Measurements from ENCODE around the gene MAB21L2.

Gene MAB21L2

DNA sequence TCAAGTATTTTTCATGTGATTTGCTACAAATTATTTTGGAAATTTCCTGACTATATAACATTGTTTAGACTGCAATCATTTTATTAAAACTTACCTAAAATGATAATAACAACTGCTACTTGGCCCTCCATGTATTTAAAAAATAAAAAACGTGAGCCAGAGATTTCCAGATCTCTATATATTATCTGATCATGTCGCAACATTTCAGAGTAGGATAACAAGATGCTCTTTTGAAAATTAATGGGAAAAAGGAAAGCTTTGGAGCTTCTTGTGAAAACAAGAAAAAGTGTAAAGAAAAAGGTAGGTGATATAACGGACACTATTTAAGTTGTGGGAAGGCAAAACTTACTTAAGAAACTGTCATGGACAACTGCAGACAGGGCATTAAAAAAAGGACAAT is 14.9 kb upstream of the MAB21L2 start:
- no peak for DNase-seq (ENCODE audit: low read depth)
- TF ChIP-seq, protein P1, sequence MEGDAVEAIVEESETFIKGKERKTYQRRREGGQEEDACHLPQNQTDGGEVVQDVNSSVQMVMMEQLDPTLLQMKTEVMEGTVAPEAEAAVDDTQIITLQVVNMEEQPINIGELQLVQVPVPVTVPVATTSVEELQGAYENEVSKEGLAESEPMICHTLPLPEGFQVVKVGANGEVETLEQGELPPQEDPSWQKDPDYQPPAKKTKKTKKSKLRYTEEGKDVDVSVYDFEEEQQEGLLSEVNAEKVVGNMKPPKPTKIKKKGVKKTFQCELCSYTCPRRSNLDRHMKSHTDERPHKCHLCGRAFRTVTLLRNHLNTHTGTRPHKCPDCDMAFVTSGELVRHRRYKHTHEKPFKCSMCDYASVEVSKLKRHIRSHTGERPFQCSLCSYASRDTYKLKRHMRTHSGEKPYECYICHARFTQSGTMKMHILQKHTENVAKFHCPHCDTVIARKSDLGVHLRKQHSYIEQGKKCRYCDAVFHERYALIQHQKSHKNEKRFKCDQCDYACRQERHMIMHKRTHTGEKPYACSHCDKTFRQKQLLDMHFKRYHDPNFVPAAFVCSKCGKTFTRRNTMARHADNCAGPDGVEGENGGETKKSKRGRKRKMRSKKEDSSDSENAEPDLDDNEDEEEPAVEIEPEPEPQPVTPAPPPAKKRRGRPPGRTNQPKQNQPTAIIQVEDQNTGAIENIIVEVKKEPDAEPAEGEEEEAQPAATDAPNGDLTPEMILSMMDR (IDR thresholded peaks at IDR 0.05; ENCODE audit: low read length, missing control alignments): no peak
- H3K4me3 ChIP-seq (replicated peaks; ENCODE audit: low read depth, low read length): no peak overlapping the region

DNA sequence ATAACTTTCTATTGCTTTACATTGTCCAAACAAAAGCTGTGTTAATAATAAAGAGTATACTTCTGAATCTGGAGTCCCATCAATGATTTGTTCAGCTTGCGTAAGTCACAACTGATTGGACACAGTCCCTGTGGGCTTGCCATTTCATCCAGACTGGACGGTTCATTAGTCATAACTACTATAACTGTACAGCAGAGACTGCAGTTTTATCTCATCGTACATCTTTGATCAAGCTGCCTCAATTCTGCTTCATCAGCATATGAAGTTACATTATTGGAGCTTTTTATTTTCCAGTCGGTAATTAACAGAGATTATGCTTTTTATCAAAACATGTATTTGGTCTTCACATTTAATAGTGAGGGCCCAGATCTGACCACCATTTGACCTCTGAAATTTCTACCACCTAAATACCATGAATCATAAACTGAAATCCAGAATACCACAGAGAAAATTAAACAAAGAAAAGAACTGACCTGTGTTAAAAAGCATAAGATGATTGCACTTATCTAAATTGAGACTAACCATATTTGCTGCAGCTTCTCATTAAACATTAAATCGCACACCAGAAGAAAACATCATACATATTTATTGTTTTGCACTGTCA is 12.5 kb upstream of the MAB21L2 start:
- peak; percentile 38 for DNase-seq (ENCODE audit: low read depth)
- TF ChIP-seq, protein P1 (IDR thresholded peaks at IDR 0.05; ENCODE audit: low read length, missing control alignments): no peak
- H3K4me3 ChIP-seq (replicated peaks; ENCODE audit: low read depth, low read length): no peak overlapping the region

- DNase-seq (ENCODE audit: low read depth): no peak
- H3K4me3 ChIP-seq (replicated peaks; ENCODE audit: low read depth, low read length): no peak overlapping the region
- TF ChIP-seq, protein P1 (IDR thresholded peaks at IDR 0.05; ENCODE audit: low read length, missing control alignments): no peak
Measured at GRCh38 chr4:150569998-150570535, 11.9 kb upstream of the MAB21L2 start.

DNA sequence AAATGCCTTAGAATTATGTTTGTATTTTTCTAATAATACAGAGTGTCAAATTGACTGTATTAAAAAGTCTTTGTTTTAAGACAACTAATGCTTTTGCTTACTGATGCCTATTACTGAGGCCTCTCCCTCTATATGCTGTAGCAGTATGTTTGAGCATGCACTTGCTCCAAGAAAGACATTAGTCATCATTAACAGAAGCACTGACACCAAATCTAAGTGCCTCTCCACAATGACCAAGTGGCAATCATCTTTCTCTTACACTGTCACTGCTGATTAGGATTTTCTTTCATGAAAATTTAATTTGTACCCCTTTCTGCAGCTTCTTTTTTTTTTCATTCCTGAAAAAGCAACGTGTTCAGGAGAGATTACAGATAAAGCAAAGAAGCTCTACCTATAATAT is 11.1 kb upstream of the MAB21L2 start:
- no peak overlapping the region for H3K4me3 ChIP-seq (replicated peaks; ENCODE audit: low read depth, low read length)
- TF ChIP-seq, protein P1 (IDR thresholded peaks at IDR 0.05; ENCODE audit: low read length, missing control alignments): no peak
- DNase-seq (ENCODE audit: low read depth): no peak

DNA sequence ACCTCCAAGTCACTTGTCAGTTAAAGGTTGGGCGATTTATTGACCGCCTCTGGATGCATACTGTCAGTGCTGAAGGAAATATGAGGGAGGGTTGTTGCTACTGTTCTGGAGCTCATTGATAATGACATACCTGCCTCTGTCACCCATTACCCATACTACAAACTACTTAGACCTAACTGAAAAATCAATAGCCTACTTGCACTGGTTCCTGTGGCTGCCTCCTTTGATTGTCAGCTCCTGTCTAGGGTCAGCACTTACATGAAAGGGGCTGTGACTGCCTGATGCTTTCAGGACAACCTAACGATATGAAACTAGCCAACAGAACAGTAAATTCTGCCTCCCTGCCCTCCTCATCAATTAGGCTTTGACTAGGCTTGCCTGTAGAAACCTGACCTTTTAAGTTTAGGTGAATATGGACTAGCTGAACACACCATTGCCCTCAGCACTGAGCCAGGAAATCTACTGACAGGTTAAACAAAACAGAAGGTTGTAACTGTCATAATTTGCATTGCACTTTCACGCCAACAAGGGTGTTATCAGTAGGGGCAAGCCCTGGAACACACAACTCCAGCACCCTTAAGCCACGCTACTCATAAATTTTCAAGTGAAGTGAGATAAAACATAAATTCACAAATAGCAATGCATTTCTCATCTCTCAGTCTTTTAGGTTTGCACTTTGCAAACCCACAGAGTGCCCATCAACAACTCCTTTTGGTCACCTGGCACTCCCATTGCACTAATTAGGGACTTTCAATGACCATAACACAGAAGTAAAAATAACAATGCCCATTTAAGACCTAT is 9.0 kb upstream of the MAB21L2 start:
- TF ChIP-seq, protein P1 (IDR thresholded peaks at IDR 0.05; ENCODE audit: low read length, missing control alignments): no peak
- no peak for DNase-seq (ENCODE audit: low read depth)
- no peak overlapping the region for H3K4me3 ChIP-seq (replicated peaks; ENCODE audit: low read depth, low read length)

GRCh38 chr4:150573534-150573933 is 8.4 kb upstream of the MAB21L2 start:
- H3K4me3 ChIP-seq (replicated peaks; ENCODE audit: low read depth, low read length): no peak overlapping the region
- peak; percentile 36 for DNase-seq (ENCODE audit: low read depth)
- TF ChIP-seq, protein P1 (IDR thresholded peaks at IDR 0.05; ENCODE audit: low read length, missing control alignments): no peak

Measured in fibroblast of pulmonary artery (primary cell).